NCI-H2196 treated with DMSO at 0.1 percent for 48 hours (cell line): ENCODE measurements around the gene ACSL3.
"Not testable (repeated sequence)": the region's sequence is repeated elsewhere in the genome, so short reads cannot be mapped to it uniquely, and the experiment has no call there.

Source experiments
- DNase-seq: peaks from one replicate; lab custom pipeline; 2025; ENCODE audit not compliant: unreplicated experiment; lab: John Stamatoyannopoulos, UW

Gene ACSL3

DNA sequence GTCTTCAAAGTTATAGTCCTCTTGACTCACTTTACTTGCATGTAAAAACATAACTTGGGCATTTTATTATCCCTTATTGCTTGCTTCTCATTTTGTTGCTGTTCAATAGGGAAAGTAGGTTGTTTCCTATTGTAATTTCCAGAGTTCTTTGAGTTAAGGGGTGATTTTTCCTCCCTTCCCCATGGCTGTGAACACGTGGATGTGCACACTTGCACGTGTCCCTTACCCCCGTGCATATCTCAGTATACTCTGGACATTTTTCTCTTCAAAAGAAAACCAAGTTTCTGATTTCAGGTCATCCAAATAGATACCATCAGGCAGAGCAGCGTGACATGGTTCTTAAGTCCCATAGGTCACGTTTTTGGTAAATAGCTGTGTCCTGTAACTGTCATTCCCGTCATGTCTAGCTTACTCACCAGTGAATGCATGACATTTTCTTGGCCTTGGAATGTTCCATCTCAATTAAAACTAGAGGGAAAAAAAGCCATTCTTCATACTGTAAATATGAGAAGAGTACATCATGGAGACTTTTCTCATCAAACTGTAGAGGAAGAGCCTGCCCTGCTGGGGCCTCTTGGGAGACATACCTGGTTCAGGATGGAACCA lies 107.8 kb downstream of the ACSL3 start:
- no peak for DNase-seq

DNA sequence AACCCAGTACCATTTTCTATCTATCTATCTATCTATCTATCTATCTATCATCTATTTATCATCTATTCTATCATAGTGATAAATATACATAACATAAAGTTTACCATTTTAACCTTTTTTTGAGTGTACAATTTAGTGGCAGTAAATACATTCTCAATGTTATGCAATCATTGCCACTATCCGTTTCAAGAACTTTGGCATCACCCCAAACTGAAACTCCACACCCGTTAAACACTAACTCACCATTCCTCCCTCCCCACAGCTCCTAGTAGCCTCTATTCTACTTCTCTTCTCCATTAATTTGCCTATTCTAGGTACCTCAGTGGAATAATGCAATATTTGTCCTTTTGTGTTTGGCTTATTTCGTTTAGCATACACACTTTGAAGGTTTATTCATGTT lies 108.7 kb downstream of the ACSL3 start:
- peak; percentile 14 for DNase-seq

DNA sequence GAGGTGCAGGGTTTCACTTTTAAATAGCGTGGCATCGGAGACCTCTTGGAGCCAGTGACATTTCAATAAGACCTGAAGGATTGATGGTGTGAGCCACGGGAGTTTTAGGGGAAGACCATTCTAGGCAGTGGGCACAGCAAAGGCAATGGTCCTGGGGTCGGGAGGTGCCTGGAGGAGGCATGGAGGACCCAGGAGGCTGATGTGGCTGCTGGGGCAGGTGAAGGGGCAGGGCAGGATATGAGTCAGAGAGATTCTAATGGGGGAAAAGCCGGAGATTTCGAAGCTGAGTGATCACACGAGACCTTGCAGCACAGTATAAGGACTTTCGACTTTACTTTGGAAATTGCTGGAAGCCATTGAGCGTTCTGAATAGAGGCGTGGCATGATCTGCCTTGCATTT lies 111.6 kb downstream of the ACSL3 start:
- no peak for DNase-seq

DNA sequence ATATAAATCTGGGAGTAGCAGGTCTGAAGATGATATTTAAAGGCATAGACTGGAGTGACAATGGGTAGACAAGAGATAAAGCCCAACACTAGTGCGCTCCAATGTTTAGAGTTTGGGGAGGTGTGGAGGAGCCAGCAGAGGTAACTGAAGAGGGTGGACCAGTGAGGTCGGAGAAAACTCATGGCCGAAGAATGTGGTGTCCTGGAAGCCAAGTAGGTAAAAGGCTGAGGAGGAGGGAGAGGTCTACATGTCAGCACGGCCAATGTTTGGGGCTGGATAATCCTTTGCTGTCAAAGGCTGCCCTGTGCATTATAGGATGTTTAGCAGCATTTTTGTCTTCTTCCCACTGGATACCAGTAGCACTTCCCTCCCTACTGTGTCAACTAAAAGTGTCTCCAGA lies 112.4 kb downstream of the ACSL3 start:
- no peak for DNase-seq

DNA sequence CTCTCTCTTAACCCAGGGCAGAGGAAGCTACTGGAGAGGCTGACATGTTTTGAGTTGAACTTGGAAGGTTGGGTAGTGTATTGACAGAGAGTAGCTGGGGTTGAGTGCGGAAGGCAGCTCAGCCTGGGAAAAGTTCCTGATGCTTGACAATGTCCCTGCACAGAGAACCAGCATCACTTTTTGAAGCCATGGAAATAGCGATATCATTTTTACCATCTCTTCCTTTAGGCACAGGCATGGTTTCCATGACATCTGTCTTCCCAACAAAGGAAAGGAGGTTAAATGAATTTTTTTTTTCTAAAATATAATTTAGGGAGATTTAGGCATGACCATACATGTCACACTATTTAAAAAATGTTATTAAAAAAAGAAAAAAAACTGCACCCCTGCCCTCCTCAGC lies 112.9 kb downstream of the ACSL3 start:
- no peak for DNase-seq

DNA sequence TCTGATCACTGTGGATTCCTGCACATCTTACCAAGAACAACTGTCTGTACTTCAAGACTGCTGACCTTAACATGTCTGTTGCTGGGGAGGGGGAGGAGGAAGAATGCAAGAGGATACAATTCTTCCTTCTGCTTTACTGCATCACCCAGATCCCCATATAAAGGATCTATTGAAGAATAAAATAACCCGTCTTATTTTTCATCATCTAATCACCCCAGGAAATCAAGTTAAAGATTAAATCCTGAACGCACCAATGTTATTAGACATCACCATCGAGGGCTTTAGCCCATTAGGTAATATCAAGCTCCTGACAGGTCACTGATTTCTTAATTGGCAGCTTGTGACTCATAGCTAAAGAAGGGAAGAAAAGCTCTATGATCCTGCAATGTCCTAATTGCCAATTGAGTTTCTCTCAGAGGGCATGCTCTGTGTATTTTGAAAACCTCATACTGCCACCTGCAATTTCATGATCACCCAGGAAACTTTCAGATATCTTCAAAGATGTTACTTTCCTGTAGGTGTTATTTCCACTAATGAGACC lies 115.8 kb downstream of the ACSL3 start:
- no peak for DNase-seq

DNA sequence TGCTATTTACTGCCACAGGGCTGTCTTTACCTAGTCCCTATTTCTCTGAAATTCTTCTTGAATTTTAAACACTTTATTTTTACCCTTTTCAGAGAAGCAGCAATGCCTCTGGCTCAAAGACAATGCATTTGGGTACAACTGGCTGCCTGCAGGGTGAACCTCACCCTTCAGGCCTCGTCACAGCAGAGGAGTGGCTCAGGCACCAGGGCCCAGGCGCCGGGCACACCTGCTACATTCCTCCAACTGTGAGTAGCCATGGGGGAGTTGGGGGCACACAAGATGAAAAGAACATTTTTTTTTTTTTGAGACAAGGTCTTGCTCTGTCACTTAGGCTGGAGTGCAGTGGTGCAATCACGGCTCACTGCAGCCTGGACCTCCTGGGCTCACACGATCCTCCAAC lies 116.3 kb downstream of the ACSL3 start:
- DNase-seq: no peak

DNA sequence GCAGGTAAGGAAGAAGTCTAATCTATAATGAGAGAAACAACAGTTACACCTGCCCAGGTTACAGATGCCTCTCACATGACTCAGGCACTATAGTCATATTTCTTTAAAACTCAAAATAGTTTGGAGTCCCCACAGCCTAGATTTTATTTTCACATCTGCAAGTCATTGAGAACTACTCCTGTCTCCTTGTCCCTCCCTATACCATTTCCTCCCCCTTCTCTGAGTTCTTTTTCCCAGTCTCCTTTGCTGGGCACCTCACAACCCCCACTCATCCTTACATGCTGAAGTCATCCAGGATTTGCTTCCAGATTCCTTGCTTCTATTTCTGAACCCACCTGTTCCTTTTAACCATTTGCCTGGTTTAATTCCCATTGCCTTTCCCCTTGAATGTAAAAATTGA lies 118.0 kb downstream of the ACSL3 start:
- DNase-seq: no peak

DNA sequence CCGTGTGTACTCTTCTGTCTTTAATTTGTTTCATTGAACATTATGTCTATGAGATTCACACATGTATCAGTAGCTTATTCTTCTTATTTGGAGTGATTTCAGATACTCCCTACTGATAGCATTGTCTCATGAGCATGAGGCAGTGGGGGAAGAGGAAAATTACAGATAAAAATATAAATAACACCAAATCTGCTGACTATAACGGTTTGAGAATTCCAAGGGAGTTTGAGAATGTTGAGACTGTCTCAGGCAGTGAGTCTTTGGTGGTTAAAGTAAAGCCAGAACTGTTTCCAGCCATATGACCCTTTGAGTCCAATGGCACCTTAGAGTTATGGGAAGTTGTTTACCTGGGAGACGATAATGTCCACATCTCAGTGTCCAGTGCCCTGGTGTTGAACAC lies 118.6 kb downstream of the ACSL3 start:
- DNase-seq: no peak

DNA sequence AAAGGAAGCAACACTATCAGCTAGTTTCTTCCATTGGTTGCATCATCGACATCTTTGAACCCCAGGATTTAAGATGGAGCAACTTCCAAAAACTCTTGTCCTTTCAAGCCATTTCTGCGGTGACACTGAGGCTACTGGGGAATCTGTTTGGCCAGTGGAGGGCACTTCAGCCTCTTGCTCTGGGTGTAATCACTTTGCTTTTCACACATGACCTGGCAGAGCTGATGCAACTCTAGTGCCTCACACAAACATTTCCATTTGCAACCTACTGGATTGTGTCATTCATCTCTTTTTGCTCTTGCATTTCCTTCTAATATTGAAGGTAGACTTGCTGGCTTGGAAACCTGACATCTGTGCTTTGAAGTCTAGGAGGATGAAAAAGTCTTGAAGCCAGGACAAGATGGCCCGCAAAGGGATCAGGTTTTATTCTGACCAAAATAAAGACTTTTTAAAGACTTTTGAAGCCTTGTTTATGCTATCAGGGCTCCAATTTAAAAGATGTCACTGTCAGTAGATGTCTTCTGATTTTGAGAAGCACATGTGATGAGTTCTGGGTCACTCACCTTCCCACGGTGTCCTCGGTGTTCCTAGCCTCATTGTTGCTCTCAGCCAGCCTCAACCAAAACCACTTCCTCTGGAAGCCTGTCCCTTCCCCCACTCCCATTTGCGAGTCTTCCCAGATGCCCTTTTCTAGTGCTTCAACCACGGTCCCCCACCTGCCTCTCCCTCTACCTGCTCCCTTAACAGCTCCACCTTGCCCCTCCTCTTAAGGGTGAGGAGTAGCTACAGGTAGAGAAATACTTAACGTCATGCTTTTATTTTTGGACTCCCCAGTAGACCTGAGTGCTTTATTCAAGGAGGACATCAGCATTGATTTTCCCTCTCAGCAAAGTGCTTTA lies 121.4 kb downstream of the ACSL3 start:
- peak; percentile 86 for DNase-seq

DNA sequence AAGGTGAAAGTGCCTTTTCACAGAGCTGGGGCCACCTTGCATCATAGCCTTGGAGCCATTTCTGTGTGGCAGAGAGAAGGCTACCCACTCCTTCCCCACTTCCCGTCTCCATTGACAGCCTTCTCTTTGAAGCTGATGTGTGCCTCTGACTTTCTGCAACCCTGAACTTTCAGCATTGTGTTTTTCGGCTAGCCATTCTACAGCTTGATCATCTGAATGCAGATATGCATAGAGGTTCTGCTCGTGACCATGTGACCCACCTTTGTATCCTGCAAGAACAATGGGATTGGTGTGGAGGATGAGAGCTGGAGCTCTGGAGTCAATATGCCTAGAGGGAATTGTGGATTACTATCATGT lies 122.1 kb downstream of the ACSL3 start:
- DNase-seq: no peak

DNA sequence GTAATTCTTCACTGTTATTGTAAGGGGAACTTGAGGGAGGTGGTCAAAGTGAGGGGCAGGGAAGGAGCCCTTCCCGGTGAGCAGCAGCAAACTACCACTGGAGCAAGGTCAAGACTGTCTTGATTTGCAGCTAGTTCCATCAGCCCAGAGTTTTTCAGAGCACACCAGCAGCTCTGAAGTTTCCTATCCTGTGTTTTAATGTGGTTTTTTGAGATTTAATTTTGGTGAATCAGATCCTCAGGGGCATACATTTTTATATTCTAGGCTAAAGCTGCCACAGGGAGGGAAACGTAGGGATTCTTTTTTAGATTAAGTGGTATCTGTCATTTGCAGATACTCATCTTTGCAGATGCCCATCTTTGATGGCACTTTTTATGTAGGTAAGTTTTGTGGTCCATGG lies 124.1 kb downstream of the ACSL3 start:
- no peak for DNase-seq

DNA sequence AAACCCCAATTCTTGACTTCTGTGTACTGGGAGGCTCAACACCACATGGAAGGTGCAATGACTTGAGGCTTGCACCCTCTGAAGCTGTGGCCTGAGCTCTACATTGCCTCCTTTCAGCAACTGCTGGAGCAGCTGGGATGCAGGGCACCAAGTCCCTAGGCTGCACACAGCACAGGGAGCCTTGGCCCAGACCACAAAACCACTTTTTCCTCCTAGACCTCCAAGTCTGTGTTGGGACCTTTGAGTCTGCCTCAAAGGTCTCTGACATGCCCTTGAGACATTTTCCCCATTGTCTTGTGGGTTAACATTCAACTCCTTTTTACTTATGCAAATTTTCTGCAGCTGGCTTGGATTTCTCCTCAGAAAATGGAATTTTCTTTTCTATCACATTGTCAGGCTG lies 128.6 kb downstream of the ACSL3 start:
- DNase-seq: no peak

DNA sequence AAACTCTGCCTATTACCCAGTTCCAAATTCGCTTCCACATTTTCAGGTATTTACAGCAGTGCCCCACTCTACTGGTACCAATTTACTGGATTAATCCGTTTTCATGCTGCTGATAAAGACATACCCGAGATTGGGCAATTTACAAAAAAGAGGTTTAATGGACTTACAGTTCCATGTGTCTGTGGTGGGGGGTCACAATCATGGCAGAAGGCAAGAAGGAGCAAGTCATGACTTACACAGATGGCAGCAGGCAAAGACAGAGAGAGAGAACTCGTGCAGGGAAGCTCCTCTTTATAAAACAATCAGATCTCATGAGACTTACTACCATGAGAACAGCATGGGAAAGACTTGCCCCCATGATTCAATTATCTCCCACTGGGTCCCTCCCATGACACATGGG lies 129.4 kb downstream of the ACSL3 start:
- DNase-seq: not testable (repeated sequence)

DNA sequence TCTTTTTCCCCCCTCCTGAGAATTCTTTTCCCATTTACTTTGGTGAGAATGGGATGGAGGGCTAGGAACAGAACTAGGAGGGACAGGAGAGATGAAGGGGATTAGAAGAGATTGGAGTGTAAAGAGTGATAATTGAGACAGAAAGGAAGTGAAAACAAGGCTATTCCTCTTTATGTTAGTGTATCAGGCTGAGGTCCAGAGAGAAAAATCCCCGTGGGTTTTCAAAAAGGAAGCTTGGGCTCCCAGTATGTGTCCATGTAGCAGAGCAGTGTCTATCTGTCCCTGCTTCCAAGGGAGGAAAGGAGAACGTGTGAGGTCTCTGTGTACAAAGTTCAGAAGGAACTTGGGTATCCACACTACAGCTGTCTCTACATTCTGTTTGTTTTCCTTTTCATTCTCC lies 131.3 kb downstream of the ACSL3 start:
- DNase-seq: no peak
